Brain microvascular endothelial cell (primary cell): Measurements from ENCODE around the gene CAPN13.
A peak's percentile ranks its signal among the peaks of the same experiment; 100 is the strongest.

ENCODE experiments used
- DNase-seq: peaks from one replicate; pipeline ENCODE4 v3.0.0-alpha.2; 2020
- H3K27ac ChIP-seq: fragments of 250-450 bp; sonication (Bioruptor Pico); 2 replicates; pipeline ENCODE4 v1.5.1; 2020; ENCODE audit warnings: mild to moderate bottlenecking, moderate library complexity
- H3K27me3 ChIP-seq: fragments of 250-450 bp; sonication (Bioruptor Pico); replicated peaks from 2 replicates; pipeline ENCODE4 v1.5.1; 2020; ENCODE audit warnings: mild to moderate bottlenecking
- H3K36me3 ChIP-seq: fragments of 250-450 bp; sonication (Bioruptor Pico); replicated peaks from 2 replicates; pipeline ENCODE4 v1.5.1; 2020; ENCODE audit warnings: mild to moderate bottlenecking
- H3K4me3 ChIP-seq: 2 replicates; pipeline ENCODE4 v1.5.1; 2011; ENCODE audit warnings: low read depth, mild to moderate bottlenecking, control low read depth, low read length, moderate library complexity
- CTCF ChIP-seq: IDR thresholded peaks from 2 replicates; pipeline ENCODE4 v1.5.1; 2011; ENCODE audit warnings: low read depth, mild to moderate bottlenecking, moderate library complexity, low read length, control low read depth, inconsistent platforms; ENCODE audit errors: missing control alignments
- in situ Hi-C: cut with HindIII; loops from 2 replicates; pipeline ENCODE4 v1.10.0; 2017; ENCODE audit warnings: low sequenced_read_pairs, low pct_ligation_motif_present

CAPN13 gene

GRCh38 chr2:30759481-30759880, 47.8 kb downstream of the CAPN13 start:
- no peak for TF ChIP-seq CTCF
- Histone ChIP-seq H3K4me3 (no peak overlapping the region), H3K27ac (no peak overlapping the region), H3K36me3 (no peaks in the 10 kb centered on the region), H3K27me3 (no peaks in the 10 kb centered on the region)
- DNase-seq, result no peak
- in situ Hi-C loops, result no loop called here

- DNase-seq, result no peak
- Histone ChIP-seq H3K27ac (no peak overlapping the region), H3K36me3 (no peaks in the 10 kb centered on the region), H3K27me3 (no peaks in the 10 kb centered on the region), H3K4me3 (no peak overlapping the region)
- in situ Hi-C loops, result no loop called here
- TF ChIP-seq CTCF, result no peak
Observed at GRCh38 chr2:30758191-30758651, 49.0 kb downstream of the CAPN13 start.

- Histone ChIP-seq H3K27ac (no peak overlapping the region), H3K27me3 (no peaks in the 10 kb centered on the region), H3K36me3 (no peaks in the 10 kb centered on the region), H3K4me3 (no peak overlapping the region)
- DNase-seq, result no peak
- in situ Hi-C loops, result no loop called here
- TF ChIP-seq CTCF, result no peak
Observed at GRCh38 chr2:30757749-30758148, 49.5 kb downstream of the CAPN13 start.

- H3K36me3 ChIP-seq, result no peaks in the 10 kb centered on the region
- no peak overlapping the region for H3K27ac ChIP-seq
- H3K27me3 ChIP-seq, result no peaks in the 10 kb centered on the region
- H3K4me3 ChIP-seq, result no peak overlapping the region
- in situ Hi-C loops, result no loop called here
- DNase-seq, result no peak
- no peak for TF ChIP-seq CTCF
Observed at GRCh38 chr2:30756971-30757370, 50.3 kb downstream of the CAPN13 start.

- Histone ChIP-seq H3K27me3 (no peaks in the 10 kb centered on the region), H3K4me3 (no peak overlapping the region), H3K27ac (no peak overlapping the region), H3K36me3 (no peaks in the 10 kb centered on the region)
- TF ChIP-seq CTCF, result no peak
- peak; percentile 25 for DNase-seq
- in situ Hi-C loops, result no loop called here
Observed at GRCh38 chr2:30756051-30756719, 51.1 kb downstream of the CAPN13 start.

- no peak overlapping the region for H3K27ac ChIP-seq
- TF ChIP-seq CTCF, result no peak
- DNase-seq, result no peak
- no peaks in the 10 kb centered on the region for H3K36me3 ChIP-seq
- no peak overlapping the region for H3K4me3 ChIP-seq
- in situ Hi-C loops, result no loop called here
- H3K27me3 ChIP-seq, result no peaks in the 10 kb centered on the region
Observed at GRCh38 chr2:30753630-30754029, 53.6 kb downstream of the CAPN13 start.
